H1 (cell line): ENCODE results near the gene FGF2. TPM values are rescaled to one million over a fixed set of nuclear protein-coding genes. Genes with fewer than 3 reads are reported as not detected.

Experiments used
- CTCF ChIA-PET: fragments of 300-600 bp; sonication (Branson Sonifier 250); formaldehyde crosslinking; loops from one replicate; lab custom pipeline; 2021; ENCODE audit not compliant: partially characterized antibody; lab: Charles Lee
- POLR2A ChIA-PET: fragments of 300-600 bp; sonication (Branson Sonifier 250); formaldehyde crosslinking; loops from one replicate; lab custom pipeline; 2021; ENCODE audit warnings: inconsistent platforms; ENCODE audit not compliant: partially characterized antibody; lab: Charles Lee
- DNase-seq, 2 experiments: peaks; one replicate each; pipeline versions ENCODE4 v3.0.0 to v3.0.0-alpha.2; 2010 to 2022; ENCODE audit warnings: low spot score in 2 of 2, low read depth in 1 of 2, mixed read lengths in 1 of 2
- FAIRE-seq: peaks from 2 replicates; lab custom pipeline; 2011; peaks lifted over from hg19 to GRCh38; lab: Jason Lieb, UNC
- H2AFZ ChIP-seq: 2 replicates; pipeline ENCODE4 v1.8.1; 2012; ENCODE audit warnings: low read length, inconsistent platforms
- H2AK5ac ChIP-seq: 2 replicates; pipeline ENCODE4 v1.6.1; 2013; ENCODE audit warnings: low read depth, low read length
- H2BK120ac ChIP-seq: replicated peaks from 2 replicates; pipeline ENCODE3; 2013; ENCODE audit warnings: low read depth, low read length, inconsistent platforms
- H2BK12ac ChIP-seq: 2 replicates; pipeline ENCODE4 v1.6.1; 2013; ENCODE audit warnings: low read depth, low read length
- H2BK15ac ChIP-seq: 2 replicates; pipeline ENCODE4 v1.6.1; 2013; ENCODE audit warnings: low read length
- H2BK20ac ChIP-seq: 2 replicates; pipeline ENCODE4 v1.6.1; 2013; ENCODE audit warnings: low read length
- H2BK5ac ChIP-seq: 2 replicates; pipeline ENCODE4 v1.6.1; 2013; ENCODE audit warnings: low read depth, low read length
- H3K14ac ChIP-seq: 2 replicates; pipeline ENCODE4 v1.6.1; 2013; ENCODE audit warnings: inconsistent platforms; ENCODE audit not compliant: insufficient read length
- H3K18ac ChIP-seq: 2 replicates; pipeline ENCODE4 v1.6.1; 2013; ENCODE audit warnings: low read length; ENCODE audit errors: extremely low read depth
- H3K23ac ChIP-seq: 2 replicates; pipeline ENCODE4 v1.6.1; 2013; ENCODE audit warnings: inconsistent platforms; ENCODE audit not compliant: insufficient read length
- H3K23me2 ChIP-seq: 2 replicates; pipeline ENCODE4 v1.6.1; 2013; ENCODE audit warnings: low read depth, low read length
- H3K27ac ChIP-seq: 2 replicates; pipeline ENCODE4 v1.6.1; 2011; ENCODE audit warnings: low read depth, low read length, inconsistent platforms
- H3K27me3 ChIP-seq, 4 experiments: replicated peaks in 1 of 4; 1 replicate in 1 of 4; 2 replicates in 3 of 4; pipeline versions ENCODE4 v1.6.1 to v1.8.1; 2011 to 2013; ENCODE audit warnings: low read length in 3 of 4, mild to moderate bottlenecking in 3 of 4, inconsistent platforms in 2 of 4, mixed read lengths in 2 of 4, moderate library complexity in 1 of 4; ENCODE audit not compliant: control insufficient read depth in 3 of 4, insufficient read depth in 3 of 4; ENCODE audit errors: extremely low read depth in 1 of 4
- H3K36me3 ChIP-seq, 4 experiments: 2 replicates each; pipeline versions ENCODE4 v1.6.1 to v1.8.1; 2011 to 2013; ENCODE audit warnings: mild to moderate bottlenecking in 4 of 4, low read length in 3 of 4, moderate library complexity in 2 of 4, control low read depth in 1 of 4, inconsistent platforms in 1 of 4; ENCODE audit not compliant: insufficient read depth in 4 of 4, control insufficient read depth in 2 of 4
- H3K4ac ChIP-seq: replicated peaks from 2 replicates; pipeline ENCODE3; 2013; ENCODE audit warnings: low read length, low read depth, mixed read lengths, inconsistent platforms; ENCODE audit not compliant: insufficient read length
- H3K4me1 ChIP-seq, 4 experiments: replicated peaks in 1 of 4; 1 replicate in 1 of 4; 2 replicates in 3 of 4; pipeline versions ENCODE4 v1.6.1 to v1.8.1; 2011 to 2013; ENCODE audit warnings: low read length in 3 of 4, inconsistent platforms in 2 of 4, mixed read lengths in 1 of 4; ENCODE audit not compliant: insufficient read depth in 4 of 4, control insufficient read depth in 3 of 4
- H3K4me2 ChIP-seq, 2 experiments: 2 replicates each; pipeline versions ENCODE4 v1.6.1 to v1.8.1; 2011 to 2013; ENCODE audit warnings: low read depth in 2 of 2, low read length in 2 of 2, control low read depth in 1 of 2, inconsistent platforms in 1 of 2, mild to moderate bottlenecking in 1 of 2; ENCODE audit not compliant: insufficient read depth in 1 of 2
- H3K4me3 ChIP-seq, 4 experiments: fragments of 200-600, 300-600 bp in 1 of 4; sonication (generic), shearing (Covaris generic), sonication (Bioruptor Twin) in 1 of 4; 2 replicates each; pipeline versions ENCODE4 v1.5.1 to v1.8.1; 2011 to 2016; ENCODE audit warnings: low read length in 4 of 4, low read depth in 3 of 4, control low read depth in 2 of 4, inconsistent platforms in 2 of 4, mild to moderate bottlenecking in 2 of 4, mixed read lengths in 1 of 4, moderate library complexity in 1 of 4; ENCODE audit not compliant: insufficient read depth in 2 of 4; ENCODE audit errors: extremely low read depth in 1 of 4
- H3K56ac ChIP-seq: replicated peaks from 2 replicates; pipeline ENCODE3; 2013; ENCODE audit warnings: low read depth, mild to moderate bottlenecking, mixed read lengths, low read length, inconsistent platforms; ENCODE audit not compliant: insufficient read length
- H3K79me1 ChIP-seq: 2 replicates; pipeline ENCODE4 v1.6.1; 2013; ENCODE audit warnings: low read depth, low read length, control low read depth
- H3K79me2 ChIP-seq, 2 experiments: 2 replicates each; pipeline versions ENCODE4 v1.6.1 to v1.8.1; 2012 to 2013; ENCODE audit warnings: low read length in 2 of 2, mild to moderate bottlenecking in 2 of 2, inconsistent platforms in 1 of 2; ENCODE audit not compliant: insufficient read depth in 2 of 2, control insufficient read depth in 1 of 2
- H3K9ac ChIP-seq, 4 experiments: replicated peaks in 1 of 4; 1 replicate in 1 of 4; 2 replicates in 3 of 4; pipeline versions ENCODE4 v1.6.1 to v1.8.1; 2011 to 2013; ENCODE audit warnings: low read depth in 3 of 4, low read length in 3 of 4, control low read depth in 2 of 4, mild to moderate bottlenecking in 2 of 4, moderate library complexity in 2 of 4, inconsistent platforms in 1 of 4; ENCODE audit errors: extremely low read depth in 1 of 4
- H3K9me3 ChIP-seq, 2 experiments: 2 replicates each; pipeline versions ENCODE4 v1.6.1 to v1.8.1; 2012 to 2013; ENCODE audit warnings: mild to moderate bottlenecking in 2 of 2, moderate library complexity in 2 of 2, control low read depth in 1 of 2, inconsistent platforms in 1 of 2, low read depth in 1 of 2, low read length in 1 of 2, mixed read lengths in 1 of 2; ENCODE audit not compliant: insufficient read depth in 2 of 2
- H4K20me1 ChIP-seq, 2 experiments: replicated peaks in 1 of 2; 2 replicates each; pipeline versions ENCODE3 to v1.8.1; 2011 to 2013; ENCODE audit warnings: inconsistent platforms in 2 of 2, low read length in 2 of 2, mild to moderate bottlenecking in 1 of 2; ENCODE audit not compliant: insufficient read depth in 2 of 2, control insufficient read depth in 1 of 2
- H4K5ac ChIP-seq: 2 replicates; pipeline ENCODE4 v1.6.1; 2013; ENCODE audit warnings: low read length, low read depth, mixed read lengths, inconsistent platforms; ENCODE audit not compliant: insufficient read length
- H4K8ac ChIP-seq: 2 replicates; pipeline ENCODE4 v1.8.0; 2013; ENCODE audit warnings: mild to moderate bottlenecking, moderate library complexity, low read length, inconsistent platforms; ENCODE audit not compliant: insufficient read depth; ENCODE audit errors: extremely low read depth
- H4K91ac ChIP-seq: replicated peaks from 2 replicates; pipeline ENCODE3; 2013; ENCODE audit warnings: low read length, mixed read lengths, inconsistent platforms; ENCODE audit not compliant: insufficient read length
- BACH1 ChIP-seq: IDR thresholded peaks from 2 replicates; pipeline ENCODE4 v1.6.1; 2012; ENCODE audit warnings: low read length, improper control_type of control experiment
- BRCA1 ChIP-seq: IDR thresholded peaks from 2 replicates; pipeline ENCODE4 v1.6.1; 2012; ENCODE audit warnings: low read depth, low read length, improper control_type of control experiment
- CBX8 ChIP-seq: fragments of 300-800, 300-1000 bp; sonication (generic); IDR thresholded peaks from 2 replicates; pipeline ENCODE4 v1.7.1; 2016; ENCODE audit warnings: low read depth, low read length, borderline replicate concordance
- KDM4A ChIP-seq: IDR thresholded peaks from one replicate; pipeline ENCODE4 v1.7.1; 2012; ENCODE audit warnings: low read depth, mild to moderate bottlenecking, moderate library complexity, low read length, inconsistent platforms; ENCODE audit not compliant: severe bottlenecking
- RFX5 ChIP-seq: IDR thresholded peaks from 2 replicates; pipeline ENCODE4 v1.6.1; 2011; ENCODE audit warnings: low read depth, low read length, improper control_type of control experiment, borderline replicate concordance
- SIX5 ChIP-seq: IDR thresholded peaks from 2 replicates; pipeline ENCODE4 v1.6.1; 2011; ENCODE audit warnings: mild to moderate bottlenecking, low read depth, low read length
- SP1 ChIP-seq: IDR thresholded peaks from 2 replicates; pipeline ENCODE4 v1.6.1; 2011; ENCODE audit warnings: low read depth, low read length
- TEAD4 ChIP-seq: IDR thresholded peaks from 2 replicates; pipeline ENCODE4 v1.6.1; 2012; ENCODE audit warnings: low read depth, low read length, inconsistent platforms, mixed read lengths
- WGBS, 2 experiments: shearing (Covaris generic) in 1 of 2; methylation state at CpG; one replicate each; pipeline versions ENCODE4 v1.1.6 to v1.1.7; 2013 to 2015; ENCODE audit warnings: low lambda C conversion rate in 2 of 2, mixed read lengths in 2 of 2, inconsistent platforms in 1 of 2, low coverage in 1 of 2, missing lambda C conversion rate in 1 of 2; ENCODE audit not compliant: insufficient replicate concordance in 2 of 2, insufficient coverage in 1 of 2, insufficient read length in 1 of 2; ENCODE audit errors: extremely low coverage in 1 of 2, missing lambda C conversion rate in 1 of 2; 5-methylcytosine and 5-hydroxymethylcytosine counted together
- polyA plus RNA-seq, 7 experiments: library from polyadenylated mRNA; depleted of rRNA in 3 of 7; stranded (reverse) in 5 of 7; unstranded in 2 of 7; fragments of >200 nt in 5 of 7; fragments of 200-250 nt in 2 of 7; gene quantifications; 1 replicate in 5 of 7; 2 replicates in 1 of 7; 4 replicates in 1 of 7; pipeline versions ENCODE4 v1.2.1 to v1.2.3, GENCODE V29; 2011 to 2013; ENCODE audit warnings: missing spikeins in 2 of 7, mixed read lengths in 2 of 7
- total RNA-seq: library from RNA; stranded (reverse); fragmentation: NEBNext Ultra II Directional; extraction: Animal tissue kit (Norgen Biotek cat#: 25700); gene quantifications from 2 replicates; pipeline ENCODE4 v1.2.1, GENCODE V29; 2021
- TF ChIP-seq, protein P1 (sequence below), 3 experiments: IDR thresholded peaks; 1 replicate in 2 of 3; 2 replicates in 1 of 3; pipeline versions ENCODE4 v1.5.1 to v1.6.1; 2011; ENCODE audit warnings: low read length in 3 of 3, mild to moderate bottlenecking in 3 of 3, inconsistent platforms in 2 of 3, low read depth in 1 of 3, moderate library complexity in 1 of 3; ENCODE audit not compliant: insufficient read depth in 1 of 3; ENCODE audit errors: control extremely low read depth in 1 of 3

Gene FGF2
- total and polyA plus RNA-seq, 2 of the 8 experiments (the other 6 are each of a cell fraction or from before 2014, with no cell fraction given): 23.4 to 145 TPM

DNA sequence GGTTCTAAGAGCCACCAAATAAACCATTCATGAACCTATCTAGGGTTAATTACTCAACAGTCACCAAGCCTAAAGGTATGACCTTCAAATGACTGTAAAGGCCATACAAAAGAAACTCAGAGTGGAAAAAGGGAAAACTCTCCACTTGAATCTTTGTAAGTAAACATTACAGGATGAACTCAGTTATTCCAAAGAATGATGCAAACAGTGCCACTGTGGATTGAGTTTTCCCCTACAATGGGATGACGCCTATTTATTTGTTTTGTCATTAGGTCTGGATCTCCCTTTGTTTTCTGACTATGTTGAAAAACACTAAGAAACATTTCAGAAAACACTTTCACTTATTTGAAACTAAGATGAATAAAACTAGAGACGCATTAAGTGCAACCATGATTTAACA, 83.1 kb downstream of the FGF2 start:
- H2BK5ac ChIP-seq: no peak overlapping the region
- H3K27me3 ChIP-seq: no peaks in the 10 kb centered on the region
- H3K23ac ChIP-seq: no peak overlapping the region
- WGBS, 2 experiments: 62% methylated on average over 2 of the region's 2 CpGs; no CpG with 5 or more reads in 1 of the 2 experiments
- no peak overlapping the region for H3K18ac ChIP-seq
- H3K36me3 ChIP-seq: peaks cover 0 to 6% (median 0%) of the 10 kb centered on the region in 4 experiments; a peak in 3 of 8 replicates
- ChIA-PET POLR2A (interaction anchor here (0.7 to 0.8 kb wide), 2 partner anchors 14 to 232 kb away, joined by 3 read pairs; no protein-coding TSS in a partner anchor), CTCF (no interaction called here)
- no peak overlapping the region for H3K4ac ChIP-seq
- no peak overlapping the region for H3K56ac ChIP-seq
- H4K91ac ChIP-seq: no peak overlapping the region
- H3K9ac ChIP-seq: no peak overlapping the region
- H3K4me2 ChIP-seq: no peak overlapping the region
- no peak overlapping the region for H2BK20ac ChIP-seq
- H2BK120ac ChIP-seq: no peak overlapping the region
- FAIRE-seq (no peak), DNase-seq (no peak)
- H4K8ac ChIP-seq: no peak overlapping the region
- no peak overlapping the region for H2AFZ ChIP-seq
- no peak overlapping the region for H3K14ac ChIP-seq
- H2BK12ac ChIP-seq: no peak overlapping the region
- H2AK5ac ChIP-seq: no peak overlapping the region
- no peaks in the 10 kb centered on the region for H4K20me1 ChIP-seq
- no peaks in the 10 kb centered on the region for H3K23me2 ChIP-seq
- H2BK15ac ChIP-seq: no peak overlapping the region
- no peak overlapping the region for H3K27ac ChIP-seq
- H3K79me1 ChIP-seq: no peaks in the 10 kb centered on the region
- H3K4me3 ChIP-seq: no peak overlapping the region
- H4K5ac ChIP-seq: no peak overlapping the region
- H3K4me1 ChIP-seq: no peaks in the 10 kb centered on the region
- no peaks in the 10 kb centered on the region for H3K79me2 ChIP-seq
- H3K9me3 ChIP-seq: no peaks in the 10 kb centered on the region
- TF ChIP-seq, protein P1, sequence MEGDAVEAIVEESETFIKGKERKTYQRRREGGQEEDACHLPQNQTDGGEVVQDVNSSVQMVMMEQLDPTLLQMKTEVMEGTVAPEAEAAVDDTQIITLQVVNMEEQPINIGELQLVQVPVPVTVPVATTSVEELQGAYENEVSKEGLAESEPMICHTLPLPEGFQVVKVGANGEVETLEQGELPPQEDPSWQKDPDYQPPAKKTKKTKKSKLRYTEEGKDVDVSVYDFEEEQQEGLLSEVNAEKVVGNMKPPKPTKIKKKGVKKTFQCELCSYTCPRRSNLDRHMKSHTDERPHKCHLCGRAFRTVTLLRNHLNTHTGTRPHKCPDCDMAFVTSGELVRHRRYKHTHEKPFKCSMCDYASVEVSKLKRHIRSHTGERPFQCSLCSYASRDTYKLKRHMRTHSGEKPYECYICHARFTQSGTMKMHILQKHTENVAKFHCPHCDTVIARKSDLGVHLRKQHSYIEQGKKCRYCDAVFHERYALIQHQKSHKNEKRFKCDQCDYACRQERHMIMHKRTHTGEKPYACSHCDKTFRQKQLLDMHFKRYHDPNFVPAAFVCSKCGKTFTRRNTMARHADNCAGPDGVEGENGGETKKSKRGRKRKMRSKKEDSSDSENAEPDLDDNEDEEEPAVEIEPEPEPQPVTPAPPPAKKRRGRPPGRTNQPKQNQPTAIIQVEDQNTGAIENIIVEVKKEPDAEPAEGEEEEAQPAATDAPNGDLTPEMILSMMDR (IDR thresholded peaks at IDR 0.05; ENCODE audit: control extremely low read depth in 1 of 3, insufficient read depth in 1 of 3, low read depth in 1 of 3, low read length in 3 of 3): no peak
- TF ChIP-seq SIX5 (no peak), RFX5 (no peak), BACH1 (no peak), SP1 (no peak), CBX8 (no peak), BRCA1 (no peak), KDM4A (no peak), TEAD4 (no peak)
